Stimulated activated naive CD8-positive, alpha-beta T cell treated with anti-CD3 and anti-CD28 coated beads, Interleukin-15, amount 100 ng/mL, for 72 hours (primary cell): ENCODE data around the gene IL21.

Source experiments
- ATAC-seq: fragments of 150-1000 bp; cut with Tn5 transposase; 2 replicates; pipeline ENCODE4 v1.10.0; 2021; ENCODE audit warnings: mild to moderate bottlenecking, moderate library complexity
- DNase-seq, 2 donors: peaks; one replicate each; pipeline ENCODE4 v3.0.0; 2021 to 2022
- H3K27ac Mint-ChIP-seq, 2 donors: one replicate each; pipeline ENCODE4 v1.8.0; 2022; ENCODE audit warnings: mild to moderate bottlenecking in 2 of 2, mixed read lengths in 2 of 2, moderate library complexity in 2 of 2
- H3K27me3 Mint-ChIP-seq: one replicate; pipeline ENCODE4 v1.8.0; 2022; ENCODE audit warnings: mixed read lengths
- H3K4me1 Mint-ChIP-seq: one replicate; pipeline ENCODE4 v1.8.0; 2022; ENCODE audit warnings: mild to moderate bottlenecking, mixed read lengths
- H3K4me3 Mint-ChIP-seq, 2 donors: one replicate each; pipeline ENCODE4 v1.8.0; 2022; ENCODE audit warnings: mild to moderate bottlenecking in 2 of 2, mixed read lengths in 2 of 2, moderate library complexity in 1 of 2
- H3K9me3 Mint-ChIP-seq, 2 donors: one replicate each; pipeline ENCODE4 v1.8.0; 2022; ENCODE audit warnings: mixed read lengths in 2 of 2

IL21 gene

DNA sequence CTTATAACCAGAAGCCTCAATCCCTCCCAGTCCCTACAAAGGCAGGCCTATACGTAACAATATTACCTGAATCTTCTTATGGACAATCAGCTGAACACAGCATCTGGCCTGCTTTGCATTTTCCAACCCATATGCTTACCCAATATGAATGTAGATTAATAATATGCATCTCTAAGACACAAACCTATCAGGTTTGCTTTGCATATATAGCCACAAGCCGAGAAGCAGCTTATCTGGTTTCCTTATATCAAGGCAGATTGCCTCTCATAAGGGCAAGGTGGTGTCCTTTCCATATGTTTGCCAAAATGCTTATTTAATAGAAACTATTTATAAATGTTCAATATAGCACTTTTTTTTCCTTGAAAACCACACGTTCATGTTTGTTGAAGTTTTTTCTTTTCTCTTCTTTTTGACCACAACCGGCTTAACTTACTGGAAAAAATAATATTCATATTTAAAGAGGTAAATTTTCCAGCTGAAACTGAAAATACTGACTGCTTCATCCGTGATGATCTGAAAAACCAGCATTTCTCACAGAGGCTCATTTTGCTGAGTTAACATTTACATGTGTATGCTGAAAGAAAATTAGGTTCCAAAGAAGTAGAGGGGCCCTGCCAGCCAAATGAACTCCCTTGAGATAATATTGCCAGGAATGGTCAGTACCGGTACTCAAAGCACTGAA, 3.8 kb downstream of the IL21 start:
- no peaks in the 10 kb centered on the region for H3K27me3 Mint-ChIP-seq
- H3K4me1 Mint-ChIP-seq = peaks cover 9% of the 10 kb centered on the region
- peak overlapping the region in 1 of 2 donors; percentile 53 for H3K4me3 Mint-ChIP-seq
- DNase-seq (no peak), ATAC-seq (peak; percentile 61)
- H3K27ac Mint-ChIP-seq = peak overlapping the region in 1 of 2 donors; percentile 70
- H3K9me3 Mint-ChIP-seq = no peaks in the 10 kb centered on the region

DNA sequence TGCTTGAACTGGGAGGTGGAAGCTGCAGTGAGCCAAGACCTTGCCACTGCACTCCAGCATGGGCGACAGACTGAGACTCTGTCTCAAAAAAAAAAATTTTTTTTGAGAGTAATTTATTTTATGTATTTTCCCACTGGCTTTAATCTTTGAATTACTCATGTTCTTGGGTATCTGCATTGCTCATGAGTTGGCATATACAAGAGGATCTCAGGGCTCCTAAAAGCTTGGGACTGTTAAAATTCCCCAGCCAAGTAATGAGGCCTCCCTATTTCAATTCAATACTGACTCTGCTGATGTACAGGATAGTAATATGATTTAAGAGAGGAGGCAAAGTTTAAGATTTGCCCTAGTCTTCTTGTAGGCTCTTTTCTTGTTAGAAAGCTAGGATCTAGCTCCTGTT, 6.2 kb downstream of the IL21 start:
- DNase-seq (no peak), ATAC-seq (no peak)
- Mint-ChIP-seq H3K4me1 (peaks cover 9% of the 10 kb centered on the region), H3K4me3 (no peak overlapping the region), H3K27ac (no peak overlapping the region), H3K27me3 (no peaks in the 10 kb centered on the region), H3K9me3 (no peaks in the 10 kb centered on the region)

- no peak overlapping the region for H3K4me3 Mint-ChIP-seq
Measured at GRCh38 chr4:122612540-122612939, 8.3 kb downstream of the IL21 start.

GRCh38 chr4:122606364-122607043, 14.4 kb downstream of the IL21 start:
- no peak overlapping the region for H3K27ac Mint-ChIP-seq
- ATAC-seq = no peak
- DNase-seq = no peak
- H3K4me1 Mint-ChIP-seq = no peaks in the 10 kb centered on the region
- H3K4me3 Mint-ChIP-seq = no peak overlapping the region
- peaks cover 4% of the 10 kb centered on the region for H3K27me3 Mint-ChIP-seq
- H3K9me3 Mint-ChIP-seq = peaks cover 0 to 4% of the 10 kb centered on the region in 2 donors

More at GRCh38 chr4:122612540-122612939, 8.3 kb downstream of the IL21 start:
- H3K27ac Mint-ChIP-seq = no peak overlapping the region
- no peaks in the 10 kb centered on the region for H3K27me3 Mint-ChIP-seq
- no peaks in the 10 kb centered on the region for H3K9me3 Mint-ChIP-seq
- DNase-seq = no peak
- peaks cover 9% of the 10 kb centered on the region for H3K4me1 Mint-ChIP-seq
- ATAC-seq = no peak

DNA sequence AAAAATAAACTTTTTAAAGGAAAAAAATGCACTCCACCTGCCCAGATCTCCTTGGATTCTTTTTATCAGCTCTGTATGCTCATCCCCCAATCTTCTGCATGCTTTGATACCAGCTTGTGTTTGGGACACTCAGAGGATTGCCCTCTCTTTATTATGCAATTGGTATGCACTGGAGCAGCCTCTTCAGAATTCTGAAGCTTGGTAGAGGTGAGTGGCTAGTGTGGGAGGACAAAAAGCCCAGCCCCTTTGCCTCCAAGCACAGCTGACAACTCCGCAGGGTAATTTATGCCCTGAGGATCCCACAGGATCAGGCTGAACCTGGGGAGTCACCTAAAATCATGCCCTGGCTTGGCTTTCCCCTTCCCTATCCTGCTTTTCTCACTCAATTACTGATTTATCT, 16.7 kb downstream of the IL21 start:
- Mint-ChIP-seq H3K27ac (no peak overlapping the region), H3K4me1 (no peaks in the 10 kb centered on the region), H3K4me3 (no peak overlapping the region), H3K27me3 (peaks cover 18% of the 10 kb centered on the region), H3K9me3 (peaks cover 0 to 7% of the 10 kb centered on the region in 2 donors)
- no peak for DNase-seq
- no peak for ATAC-seq

GRCh38 chr4:122603156-122603574, 17.7 kb downstream of the IL21 start:
- ATAC-seq = no peak
- peaks cover 0 to 10% of the 10 kb centered on the region in 2 donors for H3K9me3 Mint-ChIP-seq
- no peaks in the 10 kb centered on the region for H3K4me1 Mint-ChIP-seq
- H3K4me3 Mint-ChIP-seq = no peak overlapping the region
- no peak for DNase-seq
- peaks cover 18% of the 10 kb centered on the region for H3K27me3 Mint-ChIP-seq
- H3K27ac Mint-ChIP-seq = no peak overlapping the region

- ATAC-seq (peak; percentile 89), DNase-seq (no peak)
- peak overlapping the region in 1 of 2 donors; percentile 60 for H3K27ac Mint-ChIP-seq
- H3K9me3 Mint-ChIP-seq = peaks cover 0 to 10% of the 10 kb centered on the region in 2 donors
- peaks cover 18% of the 10 kb centered on the region for H3K27me3 Mint-ChIP-seq
- no peaks in the 10 kb centered on the region for H3K4me1 Mint-ChIP-seq
- H3K4me3 Mint-ChIP-seq = peak overlapping the region in 1 of 2 donors; percentile 46
Measured at GRCh38 chr4:122602277-122603142, 18.4 kb downstream of the IL21 start.

- Mint-ChIP-seq H3K9me3 (peaks cover 0 to 11% of the 10 kb centered on the region in 2 donors), H3K4me1 (peaks cover 6% of the 10 kb centered on the region), H3K27me3 (no peaks in the 10 kb centered on the region), H3K27ac (peak overlapping the region in 1 of 2 donors; percentile 27), H3K4me3 (no peak overlapping the region)
- no peak for DNase-seq
- no peak for ATAC-seq
Measured at GRCh38 chr4:122591196-122591595, 29.7 kb downstream of the IL21 start.

DNA sequence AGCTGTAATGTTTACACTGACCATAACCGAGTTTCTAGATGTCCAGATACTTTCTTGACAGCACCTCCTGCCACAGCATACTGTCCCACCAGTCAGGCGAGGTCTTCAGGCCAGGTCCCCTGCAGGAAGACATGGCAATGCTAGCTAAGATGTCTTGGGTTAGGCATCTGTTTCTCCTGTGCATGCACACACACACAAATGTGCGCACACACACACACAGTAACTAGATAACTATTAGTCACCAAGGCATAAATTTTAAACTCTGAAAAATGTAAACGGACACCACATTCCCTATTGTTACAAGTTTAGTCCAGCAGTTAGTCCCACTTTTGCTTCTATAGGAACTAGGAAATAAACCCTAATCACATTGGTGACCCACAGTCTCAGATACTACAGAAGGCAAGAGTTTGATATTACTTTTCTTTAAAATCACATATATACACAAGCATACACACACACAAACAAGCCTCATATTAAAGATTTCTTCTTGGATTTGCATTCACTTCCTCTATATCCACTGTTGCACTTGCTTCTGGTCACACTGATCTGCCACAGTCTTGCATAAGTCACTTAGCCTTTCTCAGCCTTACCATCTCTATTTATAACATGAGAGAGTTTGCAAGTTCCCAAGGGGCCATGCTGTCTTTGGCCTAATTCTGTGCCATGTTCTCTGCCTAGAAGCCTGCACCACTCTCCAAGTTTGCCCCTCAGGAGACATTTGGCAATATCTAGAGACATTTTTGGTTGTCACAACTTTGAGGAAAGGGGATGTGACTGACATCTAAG, 32.2 kb downstream of the IL21 start:
- ATAC-seq (no peak), DNase-seq (no peak)
- Mint-ChIP-seq H3K27me3 (no peaks in the 10 kb centered on the region), H3K4me3 (no peak overlapping the region), H3K27ac (no peak overlapping the region), H3K9me3 (peaks cover 0 to 11% of the 10 kb centered on the region in 2 donors), H3K4me1 (peaks cover 17% of the 10 kb centered on the region)

GRCh38 chr4:122584519-122584918, 36.3 kb downstream of the IL21 start:
- Mint-ChIP-seq H3K4me1 (peaks cover 30% of the 10 kb centered on the region), H3K9me3 (no peaks in the 10 kb centered on the region), H3K4me3 (peak overlapping the region; percentile 29 to 67), H3K27me3 (no peaks in the 10 kb centered on the region), H3K27ac (peak overlapping the region in 1 of 2 donors; percentile 98)
- DNase-seq = peak in 1 of 2 donors; percentile 15
- ATAC-seq = peak; percentile 87

- DNase-seq = no peak
- ATAC-seq = no peak
- peak overlapping the region in 1 of 2 donors; percentile 98 for H3K27ac Mint-ChIP-seq
- H3K27me3 Mint-ChIP-seq = no peaks in the 10 kb centered on the region
- H3K9me3 Mint-ChIP-seq = no peaks in the 10 kb centered on the region
- peaks cover 36% of the 10 kb centered on the region for H3K4me1 Mint-ChIP-seq
- peak overlapping the region in 1 of 2 donors; percentile 67 for H3K4me3 Mint-ChIP-seq
Measured at GRCh38 chr4:122583906-122584305, 37.0 kb downstream of the IL21 start.

GRCh38 chr4:122577808-122578781, 42.8 kb downstream of the IL21 start:
- ATAC-seq (peak; percentile 88), DNase-seq (peak; percentile 49 to 76)
- peaks cover 0 to 6% of the 10 kb centered on the region in 2 donors for H3K9me3 Mint-ChIP-seq
- H3K4me1 Mint-ChIP-seq = peaks cover 37% of the 10 kb centered on the region
- peaks cover 13% of the 10 kb centered on the region for H3K27me3 Mint-ChIP-seq
- H3K27ac Mint-ChIP-seq = peak overlapping the region; percentile 46 to 84
- H3K4me3 Mint-ChIP-seq = peak overlapping the region; percentile 65 to 71

GRCh38 chr4:122577189-122577553, 43.7 kb downstream of the IL21 start:
- DNase-seq (peak; percentile 17 to 24), ATAC-seq (peak; percentile 53)
- Mint-ChIP-seq H3K4me1 (peaks cover 32% of the 10 kb centered on the region), H3K4me3 (peak overlapping the region in 1 of 2 donors; percentile 67), H3K9me3 (peaks cover 0 to 6% of the 10 kb centered on the region in 2 donors), H3K27ac (peak overlapping the region in 1 of 2 donors; percentile 84), H3K27me3 (peaks cover 17% of the 10 kb centered on the region)
